HEK293 (cell line): ENCODE measurements around the gene HTR4.

ENCODE experiments used
- CTCF ChIA-PET: fragments of 350-600 bp; formaldehyde crosslinking; extraction: SDS; loops from one replicate; lab custom pipeline; 2021; ENCODE audit warnings: antibody characterized with exemption; lab: Yijun Ruan, JAX
- POLR2A ChIA-PET: fragments of 300-600 bp; formaldehyde crosslinking; extraction: SDS; loops from one replicate; lab custom pipeline; 2020; ENCODE audit warnings: antibody characterized with exemption, inconsistent platforms; lab: Yijun Ruan, JAX
- H3K27ac ChIP-seq: fragments of 200-500 bp; sonication (Bioruptor generic); 2 replicates; pipeline ENCODE4 v1.5.1; 2014; ENCODE audit warnings: low read depth, low read length, control low read depth, inconsistent platforms; ENCODE audit errors: extremely low read depth
- H3K36me3 ChIP-seq, 2 experiments: fragments of 200-500 bp in 1 of 2; sonication (Bioruptor generic) in 1 of 2; 1 replicate in 1 of 2; 2 replicates in 1 of 2; pipeline ENCODE4 v1.5.1; 2014 to 2017; ENCODE audit warnings: inconsistent platforms in 2 of 2, low read length in 2 of 2; ENCODE audit not compliant: control insufficient read depth in 2 of 2, insufficient read depth in 1 of 2
- H3K4me1 ChIP-seq: fragments of 200-500 bp; sonication (Bioruptor generic); 2 replicates; pipeline ENCODE4 v1.5.1; 2014; ENCODE audit warnings: mild to moderate bottlenecking, low read length, inconsistent platforms; ENCODE audit not compliant: control insufficient read depth, insufficient read depth
- H3K4me3 ChIP-seq: 2 replicates; pipeline ENCODE4 v1.5.1; 2011; ENCODE audit warnings: low read depth, mild to moderate bottlenecking, control low read depth, low read length, moderate library complexity
- H3K9me3 ChIP-seq: fragments of 200-500 bp; sonication (Bioruptor generic); 2 replicates; pipeline ENCODE4 v1.5.1; 2014; ENCODE audit warnings: low read depth, low read length, inconsistent platforms; ENCODE audit not compliant: control insufficient read depth, insufficient read depth
- GLIS2 ChIP-seq: fragments of 450-650 bp; formaldehyde crosslinking; IDR thresholded peaks from 2 replicates; pipeline ENCODE4 v1.5.1; 2016; ENCODE audit warnings: missing biosample characterization, missing genetic modification characterization
- HIC1 ChIP-seq: fragments of 450-650 bp; formaldehyde crosslinking; IDR thresholded peaks from 2 replicates; pipeline ENCODE4 v1.5.1; 2016; ENCODE audit warnings: missing biosample characterization, missing genetic modification characterization
- PATZ1 ChIP-seq: fragments of 450-650 bp; formaldehyde crosslinking; IDR thresholded peaks from 2 replicates; pipeline ENCODE4 v1.5.1; 2016; ENCODE audit warnings: missing biosample characterization, missing genetic modification characterization
- SALL2 ChIP-seq: fragments of 450-650 bp; formaldehyde crosslinking; IDR thresholded peaks from 2 replicates; pipeline ENCODE4 v1.5.0; 2017; ENCODE audit warnings: missing biosample characterization, mild to moderate bottlenecking, missing genetic modification characterization, borderline replicate concordance
- SCRT1 ChIP-seq: fragments of 450-650 bp; formaldehyde crosslinking; IDR thresholded peaks from 2 replicates; pipeline ENCODE4 v1.5.1; 2016; ENCODE audit warnings: missing biosample characterization, missing genetic modification characterization, borderline replicate concordance
- YY1 ChIP-seq: fragments of 450-650 bp; formaldehyde crosslinking; IDR thresholded peaks from 2 replicates; pipeline ENCODE4 v1.5.1; 2018; ENCODE audit warnings: missing biosample characterization, missing genetic modification characterization
- ZFP37 ChIP-seq: fragments of 450-650 bp; formaldehyde crosslinking; IDR thresholded peaks from 2 replicates; pipeline ENCODE4 v1.5.1; 2016; ENCODE audit warnings: missing biosample characterization, missing genetic modification characterization
- ZNF18 ChIP-seq: fragments of 450-650 bp; formaldehyde crosslinking; IDR thresholded peaks from 2 replicates; pipeline ENCODE4 v1.5.1; 2016; ENCODE audit warnings: missing biosample characterization, missing genetic modification characterization
- ZNF214 ChIP-seq: fragments of 450-650 bp; formaldehyde crosslinking; IDR thresholded peaks from 2 replicates; pipeline ENCODE4 v1.5.1; 2017; ENCODE audit warnings: missing biosample characterization, mild to moderate bottlenecking, missing genetic modification characterization, borderline replicate concordance
- ZNF248 ChIP-seq: fragments of 450-650 bp; formaldehyde crosslinking; IDR thresholded peaks from 2 replicates; pipeline ENCODE4 v1.5.1; 2017; ENCODE audit warnings: missing biosample characterization, missing genetic modification characterization
- ZNF366 ChIP-seq: fragments of 450-650 bp; formaldehyde crosslinking; conservative IDR thresholded peaks from 2 replicates; pipeline ENCODE4 v1.5.1; 2016; ENCODE audit warnings: missing biosample characterization, missing genetic modification characterization
- ZNF394 ChIP-seq: fragments of 450-650 bp; formaldehyde crosslinking; IDR thresholded peaks from 2 replicates; pipeline ENCODE4 v1.5.1; 2016; ENCODE audit warnings: missing biosample characterization, missing genetic modification characterization, mild to moderate bottlenecking, moderate library complexity, borderline replicate concordance
- ZNF426 ChIP-seq: fragments of 450-650 bp; formaldehyde crosslinking; IDR thresholded peaks from 2 replicates; pipeline ENCODE4 v1.5.1; 2017; ENCODE audit warnings: missing biosample characterization, missing genetic modification characterization, mild to moderate bottlenecking, inconsistent platforms, moderate library complexity
- ZNF514 ChIP-seq: fragments of 450-650 bp; formaldehyde crosslinking; IDR thresholded peaks from 2 replicates; pipeline ENCODE4 v1.5.1; 2016; ENCODE audit warnings: missing biosample characterization, missing genetic modification characterization
- ZNF555 ChIP-seq: fragments of 450-650 bp; formaldehyde crosslinking; conservative IDR thresholded peaks from 2 replicates; pipeline ENCODE4 v1.5.1; 2017; ENCODE audit warnings: missing biosample characterization, mild to moderate bottlenecking, missing genetic modification characterization, inconsistent platforms
- ZNF629 ChIP-seq: fragments of 450-650 bp; formaldehyde crosslinking; IDR thresholded peaks from 2 replicates; pipeline ENCODE4 v1.5.1; 2017; ENCODE audit warnings: missing biosample characterization, missing genetic modification characterization
- ZNF747 ChIP-seq: fragments of 450-650 bp; formaldehyde crosslinking; IDR thresholded peaks from 2 replicates; pipeline ENCODE4 v1.5.1; 2016; ENCODE audit warnings: missing biosample characterization, missing genetic modification characterization
- ZNF843 ChIP-seq: fragments of 450-650 bp; formaldehyde crosslinking; IDR thresholded peaks from 2 replicates; pipeline ENCODE4 v1.5.1; 2016; ENCODE audit warnings: missing biosample characterization, missing genetic modification characterization

Gene HTR4

GRCh38 chr5:148488757-148489156, 165.6 kb downstream of the HTR4 start:
- ChIA-PET CTCF (no interaction called here), POLR2A (no interaction called here)
- H3K4me3 ChIP-seq: no peak overlapping the region
- H3K36me3 ChIP-seq: no peaks in the 10 kb centered on the region
- no peaks in the 10 kb centered on the region for H3K4me1 ChIP-seq
- H3K27ac ChIP-seq: no peak overlapping the region
- no peak for TF ChIP-seq ZNF248 (tag by site-specific recombination)
- TF ChIP-seq ZNF18 (tag by site-specific recombination): no peak
- TF ChIP-seq ZNF514 (tag by site-specific recombination): no peak
- no peak for TF ChIP-seq ZNF747 (tag by site-specific recombination)
- TF ChIP-seq ZNF214 (tag by site-specific recombination): no peak
- no peaks in the 10 kb centered on the region for H3K9me3 ChIP-seq

- POLR2A ChIA-PET: no interaction called here
- Histone ChIP-seq H3K4me3 (no peak overlapping the region), H3K4me1 (no peaks in the 10 kb centered on the region), H3K9me3 (no peaks in the 10 kb centered on the region), H3K27ac (no peak overlapping the region), H3K36me3 (no peaks in the 10 kb centered on the region)
- CTCF ChIA-PET: interaction anchor here (0.6 to 0.8 kb wide), 2 partner anchors 245 to 957 kb away, joined by 3 read pairs; no protein-coding TSS in a partner anchor
- no peak for TF ChIP-seq PATZ1 (tag by site-specific recombination)
- no peak for TF ChIP-seq ZFP37 (tag by site-specific recombination)
- no peak for TF ChIP-seq HIC1 (tag by site-specific recombination)
- TF ChIP-seq, all 188 proteins: peak for 0
Measured at GRCh38 chr5:148486456-148486855, 167.9 kb downstream of the HTR4 start.

- H3K9me3 ChIP-seq: no peaks in the 10 kb centered on the region
- H3K4me1 ChIP-seq: no peaks in the 10 kb centered on the region
- H3K4me3 ChIP-seq: no peak overlapping the region
- no peak overlapping the region for H3K27ac ChIP-seq
- POLR2A ChIA-PET: no interaction called here
- CTCF ChIA-PET: interaction anchor here (0.6 to 0.9 kb wide), 4 partner anchors 14 to 159 kb away, joined by 3 read pairs; no protein-coding TSS in a partner anchor
- no peak for TF ChIP-seq ZNF843 (tag by site-specific recombination)
- TF ChIP-seq ZNF366 (tag by site-specific recombination): peak; percentile 42; the same call in 1 of the 2 replicates
- no peak for TF ChIP-seq SALL2 (tag by site-specific recombination)
- no peaks in the 10 kb centered on the region for H3K36me3 ChIP-seq
Measured at GRCh38 chr5:148484651-148485050, 169.7 kb downstream of the HTR4 start.

GRCh38 chr5:148483750-148484149, 170.6 kb downstream of the HTR4 start:
- CTCF ChIA-PET: interaction anchor here (0.7 to 1.9 kb wide), 9 partner anchors 7 to 629 kb away, joined by 3 to 7 read pairs (median 4); no protein-coding TSS in a partner anchor

More at GRCh38 chr5:148483750-148484149, 170.6 kb downstream of the HTR4 start:
- Histone ChIP-seq H3K27ac (no peak overlapping the region), H3K9me3 (no peaks in the 10 kb centered on the region), H3K4me3 (no peak overlapping the region), H3K4me1 (no peaks in the 10 kb centered on the region), H3K36me3 (no peaks in the 10 kb centered on the region)
- POLR2A ChIA-PET: no interaction called here
- no peak for TF ChIP-seq GLIS2
- no peak for TF ChIP-seq YY1
- TF ChIP-seq ZNF555: peak; percentile 21
- TF ChIP-seq SCRT1 (tag by site-specific recombination): no peak
- TF ChIP-seq ZNF426 (tag by site-specific recombination): peak; percentile 26
- TF ChIP-seq ZNF394 (tag by site-specific recombination): peak; percentile 31; the same call in 1 of the 2 replicates
- TF ChIP-seq ZNF629 (tag by site-specific recombination): no peak
